Ascending aorta (tissue), 2 donors: Measurements from ENCODE around the gene MARCHF11. TPM values are rescaled to one million over a fixed set of nuclear protein-coding genes. Genes with fewer than 3 reads are reported as not detected.

Experiments used
- DNase-seq, 2 donors: peaks; one replicate each; pipeline ENCODE4 v3.0.0-alpha.2; 2019; ENCODE audit warnings: low spot score in 2 of 2
- H3K27ac ChIP-seq, 2 donors: fragments of 200-600 bp; sonication (generic); one replicate each; pipeline ENCODE4 v1.5.1; 2016 to 2017; ENCODE audit warnings: mild to moderate bottlenecking in 1 of 2
- H3K27me3 ChIP-seq: fragments of 200-600 bp; sonication (generic); one replicate; pipeline ENCODE4 v1.5.1; 2017
- H3K36me3 ChIP-seq, 2 donors: fragments of 200-600 bp; sonication (generic); one replicate each; pipeline ENCODE4 v1.5.1; 2016
- H3K4me1 ChIP-seq, 2 donors: fragments of 200-600 bp; sonication (generic); one replicate each; pipeline ENCODE4 v1.5.1; 2016 to 2017; ENCODE audit warnings: mild to moderate bottlenecking in 1 of 2
- H3K4me3 ChIP-seq, 2 donors: fragments of 200-600 bp; sonication (generic); one replicate each; pipeline ENCODE4 v1.5.1; 2016 to 2017; ENCODE audit warnings: mild to moderate bottlenecking in 1 of 2
- H3K9me3 ChIP-seq, 2 donors: fragments of 200-600 bp; sonication (generic); one replicate each; pipeline ENCODE4 v1.5.1; 2016
- CTCF ChIP-seq, 3 experiments: fragments of 200-600 bp in 2 of 3; fragments of 450-650 bp in 1 of 3; sonication (generic) in 2 of 3; IDR thresholded peaks; one replicate each; pipeline ENCODE4 v1.5.1; 2016 to 2019; ENCODE audit warnings: antibody characterized with exemption in 3 of 3, mild to moderate bottlenecking in 1 of 3, moderate library complexity in 1 of 3
- intact Hi-C: fragments of 100-400 bp; cut with DNase I; formaldehyde crosslinking; loops from one replicate; pipeline ENCODE4 v1.15.1; 2023
- total RNA-seq: library from RNA; depleted of rRNA; stranded (reverse); fragments of >200 nt; gene quantifications from one replicate; pipeline ENCODE4 v1.1.0, GENCODE V29; 2016

MARCHF11 gene
- total RNA-seq, 1 donor from 2014 or later: not detected

DNA sequence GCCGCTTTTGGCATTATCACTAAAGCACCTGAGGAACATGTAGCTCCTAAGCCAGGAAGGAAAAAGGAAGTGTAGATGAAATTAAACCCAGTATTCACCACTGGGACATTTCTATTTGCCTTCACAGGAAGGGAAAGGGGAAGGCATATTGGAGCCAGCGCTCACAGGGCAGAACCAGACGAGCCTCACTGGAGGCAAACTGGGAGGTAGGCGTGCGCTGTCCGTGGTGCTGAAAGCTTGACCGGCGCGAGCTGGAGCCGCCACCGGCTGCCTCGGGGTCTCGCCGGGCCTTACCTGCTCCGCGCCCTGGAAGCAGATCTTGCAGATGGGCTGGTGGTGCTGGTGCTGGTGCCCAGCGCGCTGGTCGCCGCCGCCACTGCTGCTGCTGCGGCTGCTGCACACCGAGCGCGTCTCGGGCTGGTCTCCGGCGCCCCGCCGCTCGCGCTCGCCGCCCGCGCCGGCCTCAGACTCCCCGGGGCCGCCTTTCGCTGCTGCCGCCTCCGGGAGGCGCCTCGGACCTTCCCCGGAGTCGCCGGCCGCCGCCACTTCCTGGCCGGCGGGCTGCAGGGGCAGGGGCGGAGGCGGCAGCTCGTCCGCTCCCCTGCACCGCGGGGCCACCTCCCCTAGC is 732 bp downstream of the MARCHF11 start:
- no peaks in the 10 kb centered on the region for H3K36me3 ChIP-seq
- H3K27ac ChIP-seq: no peak overlapping the region
- H3K27me3 ChIP-seq: peaks cover 5% of the 10 kb centered on the region
- intact Hi-C loops: no loop called here
- no peak for DNase-seq
- H3K4me3 ChIP-seq: peak overlapping the region; percentile 19 to 39
- H3K9me3 ChIP-seq: no peaks in the 10 kb centered on the region
- TF ChIP-seq CTCF (IDR thresholded peaks at IDR 0.05): no peak
- H3K4me1 ChIP-seq: no peaks in the 10 kb centered on the region

- Histone ChIP-seq H3K4me1 (no peaks in the 10 kb centered on the region), H3K4me3 (no peak overlapping the region), H3K36me3 (no peaks in the 10 kb centered on the region), H3K9me3 (no peaks in the 10 kb centered on the region), H3K27ac (no peak overlapping the region), H3K27me3 (no peaks in the 10 kb centered on the region)
- intact Hi-C loops: no loop called here
- no peak for DNase-seq
- no peak for TF ChIP-seq CTCF (IDR thresholded peaks at IDR 0.05)
Observed at GRCh38 chr5:16169550-16169949, 10.0 kb downstream of the MARCHF11 start.

DNA sequence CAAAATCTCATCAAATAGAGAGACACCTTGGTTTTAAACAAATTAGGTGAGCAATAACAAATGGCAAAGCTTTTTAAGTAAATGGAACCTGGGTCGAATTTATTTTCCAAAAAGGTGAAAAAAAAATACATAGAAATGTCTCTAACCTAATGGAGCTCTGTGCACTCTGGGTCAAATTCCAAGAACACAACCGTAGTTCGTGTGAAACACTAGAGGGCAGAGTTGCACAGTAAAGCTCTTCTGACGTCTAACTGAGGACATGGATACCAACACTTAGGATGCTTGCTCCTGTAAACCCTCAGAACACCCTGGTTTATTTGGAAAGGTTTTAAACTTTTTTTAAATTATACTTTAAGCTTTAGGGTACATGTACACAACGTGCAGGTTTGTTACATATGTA is 18.9 kb downstream of the MARCHF11 start:
- intact Hi-C loops: no loop called here
- H3K4me1 ChIP-seq: no peaks in the 10 kb centered on the region
- peak in 1 of 3 experiments; percentile 34 for TF ChIP-seq CTCF (IDR thresholded peaks at IDR 0.05)

GRCh38 chr5:16159636-16160035 is 20.0 kb downstream of the MARCHF11 start:
- Histone ChIP-seq H3K9me3 (no peaks in the 10 kb centered on the region), H3K4me1 (no peaks in the 10 kb centered on the region), H3K27ac (no peak overlapping the region), H3K4me3 (no peak overlapping the region), H3K27me3 (no peaks in the 10 kb centered on the region), H3K36me3 (no peaks in the 10 kb centered on the region)
- TF ChIP-seq CTCF (IDR thresholded peaks at IDR 0.05): no peak
- DNase-seq: no peak
- intact Hi-C loops: no loop called here

More for the DNA sequence above, 18.9 kb downstream of the MARCHF11 start:
- H3K27ac ChIP-seq: no peak overlapping the region
- H3K9me3 ChIP-seq: no peaks in the 10 kb centered on the region
- H3K36me3 ChIP-seq: no peaks in the 10 kb centered on the region
- no peaks in the 10 kb centered on the region for H3K27me3 ChIP-seq
- H3K4me3 ChIP-seq: no peak overlapping the region
- no peak for DNase-seq

DNA sequence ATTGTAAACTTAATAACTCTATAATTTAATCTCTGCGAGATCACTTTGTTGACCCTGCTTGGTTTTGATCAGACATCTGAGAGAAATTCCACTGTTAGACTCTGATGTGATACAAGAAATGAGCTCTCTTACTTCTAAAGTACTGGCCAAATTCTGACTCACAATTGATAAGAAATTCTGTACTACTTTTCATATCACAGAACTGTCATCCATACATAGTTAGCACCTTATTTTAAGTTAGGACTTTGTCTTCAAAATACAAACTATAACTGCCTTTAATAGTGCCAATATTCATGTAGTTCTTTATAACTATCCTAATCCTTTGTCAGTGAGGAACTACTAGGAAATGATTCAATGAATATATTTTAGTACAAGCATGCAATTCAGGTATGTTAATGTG is 23.4 kb downstream of the MARCHF11 start:
- Histone ChIP-seq H3K36me3 (no peaks in the 10 kb centered on the region), H3K27me3 (no peaks in the 10 kb centered on the region), H3K4me1 (no peaks in the 10 kb centered on the region), H3K27ac (no peak overlapping the region), H3K4me3 (no peak overlapping the region), H3K9me3 (no peaks in the 10 kb centered on the region)
- intact Hi-C loops: no loop called here
- DNase-seq: no peak
- no peak for TF ChIP-seq CTCF (IDR thresholded peaks at IDR 0.05)
